Fibroblast of pulmonary artery (primary cell): ENCODE data around the gene FAM177B.

Experiments
- DNase-seq: peaks from one replicate; pipeline ENCODE4 v3.0.0-alpha.2; 2010; ENCODE audit warnings: low read depth
- H3K4me3 ChIP-seq: replicated peaks from 2 replicates; pipeline ENCODE4 v1.5.1; 2011; ENCODE audit warnings: low read depth, mild to moderate bottlenecking, control low read depth, low read length, moderate library complexity
- CTCF ChIP-seq: IDR thresholded peaks from 2 replicates; pipeline ENCODE4 v1.5.1; 2011; ENCODE audit warnings: mild to moderate bottlenecking, control low read depth, low read length, inconsistent platforms; ENCODE audit errors: missing control alignments

Gene FAM177B

GRCh38 chr1:222716393-222716792, 20.6 kb upstream of the FAM177B start:
- no peak overlapping the region for H3K4me3 ChIP-seq
- no peak for TF ChIP-seq CTCF
- DNase-seq = no peak

GRCh38 chr1:222728746-222729145, 8.3 kb upstream of the FAM177B start:
- no peak for DNase-seq
- no peak overlapping the region for H3K4me3 ChIP-seq
- no peak for TF ChIP-seq CTCF

GRCh38 chr1:222730866-222731265, 6.1 kb upstream of the FAM177B start:
- no peak for TF ChIP-seq CTCF
- no peak overlapping the region for H3K4me3 ChIP-seq
- DNase-seq = no peak

- TF ChIP-seq CTCF = no peak
- H3K4me3 ChIP-seq = no peak overlapping the region
- no peak for DNase-seq
Observed at GRCh38 chr1:222732216-222733159, 4.5 kb upstream of the FAM177B start.

GRCh38 chr1:222734740-222735139, 2.3 kb upstream of the FAM177B start:
- TF ChIP-seq CTCF = no peak
- no peak overlapping the region for H3K4me3 ChIP-seq

GRCh38 chr1:222736470-222736869, 532 bp upstream of the FAM177B start:
- H3K4me3 ChIP-seq = no peak overlapping the region
- TF ChIP-seq CTCF = no peak
- DNase-seq = no peak

More at GRCh38 chr1:222734740-222735139, 2.3 kb upstream of the FAM177B start:
- no peak for DNase-seq

GRCh38 chr1:222739465-222739864, 2.5 kb downstream of the FAM177B start:
- no peak for DNase-seq
- no peak overlapping the region for H3K4me3 ChIP-seq
- TF ChIP-seq CTCF = no peak
